HFF-Myc (cell line): Measurements from ENCODE around the gene CIC.
"Not testable (repeated sequence)": the region's sequence is repeated elsewhere in the genome, so short reads cannot be mapped to it uniquely, and the experiment has no call there.

Experiments used
- DNase-seq: peaks from one replicate; pipeline ENCODE4 v3.0.0-alpha.2; 2011; ENCODE audit warnings: low read depth; ENCODE audit errors: extremely low read depth
- H3K4me3 ChIP-seq: replicated peaks from 2 replicates; pipeline ENCODE4 v1.5.1; 2011; ENCODE audit warnings: low read depth, mild to moderate bottlenecking, control low read depth, low read length
- CTCF ChIP-seq: IDR thresholded peaks from 2 replicates; pipeline ENCODE4 v1.5.1; 2012; ENCODE audit warnings: mild to moderate bottlenecking, low read depth, low read length, control low read depth; ENCODE audit errors: missing control alignments

Gene CIC

GRCh38 chr19:42327381-42327780 lies 58.3 kb downstream of the CIC start:
- no peak for TF ChIP-seq CTCF
- DNase-seq: no peak
- H3K4me3 ChIP-seq: no peak overlapping the region

- no peak for DNase-seq
- no peak overlapping the region for H3K4me3 ChIP-seq
- TF ChIP-seq CTCF: no peak
Measured at GRCh38 chr19:42328106-42328505, 59.1 kb downstream of the CIC start.

GRCh38 chr19:42328854-42329253 lies 59.8 kb downstream of the CIC start:
- no peak overlapping the region for H3K4me3 ChIP-seq
- no peak for DNase-seq
- TF ChIP-seq CTCF: no peak

GRCh38 chr19:42330241-42330711 lies 61.2 kb downstream of the CIC start:
- no peak for TF ChIP-seq CTCF
- no peak overlapping the region for H3K4me3 ChIP-seq
- no peak for DNase-seq

GRCh38 chr19:42331333-42331732 lies 62.3 kb downstream of the CIC start:
- not testable (repeated sequence) for H3K4me3 ChIP-seq, DNase-seq

- no peak for DNase-seq
- H3K4me3 ChIP-seq: no peak overlapping the region
- no peak for TF ChIP-seq CTCF
Measured at GRCh38 chr19:42332059-42332458, 63.0 kb downstream of the CIC start.

- H3K4me3 ChIP-seq: no peak overlapping the region
- no peak for TF ChIP-seq CTCF
Measured at GRCh38 chr19:42333018-42333417, 64.0 kb downstream of the CIC start.

More at GRCh38 chr19:42333018-42333417, 64.0 kb downstream of the CIC start:
- no peak for DNase-seq
